OCI-LY1 (cell line): ENCODE measurements around the gene IDUA.

Source experiments
- CTCF ChIP-seq: fragments of 200-600 bp; sonication (generic), shearing (Covaris generic); IDR thresholded peaks from 2 replicates; pipeline ENCODE4 v1.5.1; 2017; ENCODE audit warnings: mild to moderate bottlenecking, antibody characterized with exemption, low read length, moderate library complexity, mixed read lengths
- EZH2 ChIP-seq: fragments of 200-600 bp; sonication (generic), shearing (Covaris generic); IDR thresholded peaks from 2 replicates; pipeline ENCODE4 v1.8.0; 2017; ENCODE audit warnings: borderline replicate concordance, mixed run types, mild to moderate bottlenecking, antibody characterized with exemption, low read length, moderate library complexity, mixed read lengths

GRCh38 chr4:991451-992296 is 4.8 kb downstream of the IDUA start:
- no peak for TF ChIP-seq CTCF
- no peak for TF ChIP-seq EZH2
